Measurements from ENCODE around the gene TBL1X. TPM values are rescaled to one million over a fixed set of nuclear protein-coding genes. Genes with fewer than 3 reads are reported as not detected.

The TBL1X gene
- total RNA-seq, 1 donor from 2014 or later, result 15.4 TPM

DNA sequence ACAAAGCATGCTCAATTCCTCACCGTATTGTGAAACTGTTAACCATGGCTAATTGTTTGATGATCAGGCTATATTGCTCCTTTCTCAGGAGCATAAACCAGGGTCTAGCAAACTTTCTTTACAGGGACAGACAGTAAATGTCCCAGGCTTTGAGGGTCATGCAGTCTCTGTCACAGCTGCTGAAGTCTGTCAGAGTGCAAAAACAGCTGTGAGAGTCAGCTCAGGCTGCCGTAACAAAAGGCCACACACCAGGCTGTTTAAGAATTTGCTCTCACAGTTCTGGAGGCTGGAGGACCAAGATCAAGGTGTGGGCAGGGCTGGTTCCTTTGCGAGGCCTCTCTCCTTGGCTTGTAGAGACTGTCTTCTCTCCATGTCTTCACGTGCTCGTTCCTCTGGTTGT lies 225.2 kb downstream of the TBL1X start:
- no peak for DNase-seq (ENCODE audit: low spot score in 2 of 2)
- peaks cover 18 to 65% of the 10 kb centered on the region in 2 donors for H3K36me3 ChIP-seq
- no peak overlapping the region for H3K27ac ChIP-seq
- intact Hi-C loops (cut with DNase I), result no loop called here
- no peak overlapping the region for H3K4me3 ChIP-seq
- no peaks in the 10 kb centered on the region for H3K27me3 ChIP-seq
- no peak for TF ChIP-seq CTCF (IDR thresholded peaks at IDR 0.05)
- H3K9me3 ChIP-seq, result no peaks in the 10 kb centered on the region
- H3K4me1 ChIP-seq, result no peaks in the 10 kb centered on the region

GRCh38 chrX:9693307-9694001 lies 228.6 kb downstream of the TBL1X start:
- intact Hi-C loops (cut with DNase I), result no loop called here
- Histone ChIP-seq H3K4me3 (no peak overlapping the region), H3K36me3 (peaks cover 16 to 71% of the 10 kb centered on the region in 2 donors), H3K27ac (no peak overlapping the region), H3K4me1 (no peaks in the 10 kb centered on the region), H3K9me3 (no peaks in the 10 kb centered on the region), H3K27me3 (no peaks in the 10 kb centered on the region)
- DNase-seq (ENCODE audit: low spot score in 2 of 2), result no peak
- no peak for TF ChIP-seq CTCF (IDR thresholded peaks at IDR 0.05)

DNA sequence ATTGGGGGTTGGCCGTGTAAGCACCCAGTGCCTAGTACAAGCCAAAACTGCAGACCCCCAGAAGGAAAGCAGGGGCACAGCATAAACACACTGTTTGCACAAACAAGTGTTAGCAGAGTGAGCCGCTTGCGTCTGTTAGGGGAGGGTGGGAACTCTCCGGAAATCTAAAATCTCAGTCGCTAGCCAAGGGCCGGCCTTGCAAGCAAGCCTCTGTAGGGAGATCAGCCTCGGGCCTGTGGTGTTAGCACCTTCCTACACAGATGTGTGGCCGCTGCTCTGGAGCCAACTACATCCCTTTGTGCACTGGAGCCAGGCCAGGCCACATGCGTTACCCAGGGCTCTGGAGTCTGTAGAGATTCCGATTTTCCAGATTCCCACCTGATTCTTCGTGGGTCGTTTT lies 233.7 kb downstream of the TBL1X start:
- no peak for DNase-seq (ENCODE audit: low spot score in 2 of 2)

GRCh38 chrX:9700555-9700954 lies 235.7 kb downstream of the TBL1X start:
- H3K27ac ChIP-seq, result no peak overlapping the region
- peaks cover 0 to 6% of the 10 kb centered on the region in 2 donors for H3K9me3 ChIP-seq
- no peak for DNase-seq (ENCODE audit: low spot score in 2 of 2)
- no peaks in the 10 kb centered on the region for H3K27me3 ChIP-seq
- H3K4me1 ChIP-seq, result no peaks in the 10 kb centered on the region
- TF ChIP-seq CTCF (IDR thresholded peaks at IDR 0.05), result no peak
- H3K4me3 ChIP-seq, result no peak overlapping the region
- intact Hi-C loops (cut with DNase I), result loop anchor here (10.0 kb wide), 1 partner anchor 956 kb away; no protein-coding TSS in a partner anchor
- H3K36me3 ChIP-seq, result peaks cover 22 to 70% of the 10 kb centered on the region in 2 donors

More for the DNA sequence above, 233.7 kb downstream of the TBL1X start:
- intact Hi-C loops (cut with DNase I), result no loop called here
- no peak overlapping the region for H3K4me3 ChIP-seq
- TF ChIP-seq CTCF (IDR thresholded peaks at IDR 0.05), result no peak
- no peaks in the 10 kb centered on the region for H3K4me1 ChIP-seq
- H3K27me3 ChIP-seq, result no peaks in the 10 kb centered on the region
- no peaks in the 10 kb centered on the region for H3K9me3 ChIP-seq
- H3K36me3 ChIP-seq, result peaks cover 24 to 59% of the 10 kb centered on the region in 2 donors
- no peak overlapping the region for H3K27ac ChIP-seq

DNA sequence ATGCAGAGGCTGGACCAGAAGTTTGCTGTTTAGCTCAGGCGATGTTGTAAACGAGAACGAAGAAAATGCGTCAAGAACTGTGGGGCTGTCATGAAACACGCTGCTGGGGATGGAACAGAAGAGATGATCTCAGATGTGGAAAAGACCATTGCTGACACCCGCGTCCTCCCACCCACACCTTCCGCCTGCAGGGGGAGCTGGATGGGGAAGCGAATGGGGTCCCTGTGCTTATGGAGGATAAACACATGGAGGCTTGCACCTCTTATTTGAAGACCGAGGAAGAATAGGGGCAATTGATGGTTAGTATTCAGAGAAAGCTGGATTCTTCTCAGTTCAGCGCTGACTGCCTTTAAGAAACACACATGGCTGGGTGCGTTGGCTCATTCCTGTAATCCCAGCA lies 236.9 kb downstream of the TBL1X start:
- no peak for DNase-seq (ENCODE audit: low spot score in 2 of 2)
- no peaks in the 10 kb centered on the region for H3K27me3 ChIP-seq
- H3K4me1 ChIP-seq, result no peaks in the 10 kb centered on the region
- no peak overlapping the region for H3K4me3 ChIP-seq
- H3K36me3 ChIP-seq, result peaks cover 22 to 68% of the 10 kb centered on the region in 2 donors
- peaks cover 0 to 6% of the 10 kb centered on the region in 2 donors for H3K9me3 ChIP-seq
- H3K27ac ChIP-seq, result no peak overlapping the region
- intact Hi-C loops (cut with DNase I), result loop anchor here (10.0 kb wide), 1 partner anchor 957 kb away; no protein-coding TSS in a partner anchor
- TF ChIP-seq CTCF (IDR thresholded peaks at IDR 0.05), result no peak
